ENCODE measurements around the gene IL31RA. TPM values are rescaled to one million over a fixed set of nuclear protein-coding genes. Genes with fewer than 3 reads are reported as not detected.
"Not testable (repeated sequence)": the region's sequence is repeated elsewhere in the genome, so short reads cannot be mapped to it uniquely, and the experiment has no call there.

IL31RA gene
- total RNA-seq (under 1 TPM in 5 of 7 donors, not detected in 2; 0.15 to 0.67 (median 0.24) TPM), polyA plus RNA-seq (under 1 TPM; 0.17 to 0.42 TPM)
- long read RNA-seq, donor 1: 0 reads
- long read RNA-seq, donor 2: 0 reads
- long read RNA-seq, donor 3: 0 reads

- intact Hi-C loops (cut with DNase I): no loop called here
- TF ChIP-seq EP300 (IDR thresholded peaks at IDR 0.05): no peak
- TF ChIP-seq CTCF (IDR thresholded peaks at IDR 0.05): no peak
- no peak for TF ChIP-seq POLR2A (IDR thresholded peaks at IDR 0.05)
- no peak for DNase-seq
- Histone ChIP-seq H3K27me3 (no peaks in the 10 kb centered on the region), H3K4me3 (no peak within 1 kb of the TSS), H3K27ac (no peak within 1 kb of the TSS), H3K4me1 (ENCODE audit: insufficient read depth) (no peaks in the 10 kb centered on the region), H3K9me3 (no peaks in the 10 kb centered on the region), H3K36me3 (no peaks in the 10 kb centered on the region)
- WGBS, 3 donors: 90 to 92% (median 91%) methylated on average over 10 of the region's 10 CpGs
Measured at GRCh38 chr5:55850839-55851674, at the start of gene IL31RA. TSS of gene IL31RA (plus strand) at chr5:55851357. CDS start at chr5:55851571, 214 bp downstream.

GRCh38 chr5:55808814-55809213 is 42.3 kb upstream of the IL31RA start:
- 84 to 91% (median 89%) methylated on average over 7 of the region's 7 CpGs for WGBS, 3 donors

GRCh38 chr5:55815939-55816338 is 35.2 kb upstream of the IL31RA start:
- H3K27ac ChIP-seq; H3K9me3 ChIP-seq; H3K36me3 ChIP-seq; H3K27me3 ChIP-seq; DNase-seq; intact Hi-C loops (cut with DNase I); H3K4me1 ChIP-seq (ENCODE audit: insufficient read depth); H3K4me3 ChIP-seq: not testable (repeated sequence)
- 76 to 90% (median 78%) methylated on average over 4 of the region's 4 CpGs for WGBS, 3 donors

More at GRCh38 chr5:55808814-55809213, 42.3 kb upstream of the IL31RA start:
- H3K27ac ChIP-seq; DNase-seq; H3K27me3 ChIP-seq; H3K36me3 ChIP-seq; H3K4me3 ChIP-seq; intact Hi-C loops (cut with DNase I); H3K9me3 ChIP-seq; H3K4me1 ChIP-seq (ENCODE audit: insufficient read depth): not testable (repeated sequence)

GRCh38 chr5:55816342-55816741 is 34.8 kb upstream of the IL31RA start:
- intact Hi-C loops (cut with DNase I): no loop called here

GRCh38 chr5:55817030-55817429 is 34.1 kb upstream of the IL31RA start:
- no peaks in the 10 kb centered on the region for H3K9me3 ChIP-seq
- H3K36me3 ChIP-seq: no peaks in the 10 kb centered on the region
- DNase-seq: no peak
- intact Hi-C loops (cut with DNase I): no loop called here
- peaks cover 4% of the 10 kb centered on the region for H3K4me1 ChIP-seq (ENCODE audit: insufficient read depth)
- TF ChIP-seq CTCF (IDR thresholded peaks at IDR 0.05): no peak
- no peak for TF ChIP-seq POLR2A (IDR thresholded peaks at IDR 0.05)
- TF ChIP-seq EP300 (IDR thresholded peaks at IDR 0.05): no peak
- no peak overlapping the region for H3K27ac ChIP-seq
- H3K27me3 ChIP-seq: no peaks in the 10 kb centered on the region
- WGBS, 3 donors: 69 to 87% (median 75%) methylated on average over 2 of the region's 2 CpGs
- H3K4me3 ChIP-seq: no peak overlapping the region

More at GRCh38 chr5:55816342-55816741, 34.8 kb upstream of the IL31RA start:
- Histone ChIP-seq H3K4me1 (ENCODE audit: insufficient read depth) (no peaks in the 10 kb centered on the region), H3K9me3 (no peaks in the 10 kb centered on the region), H3K27me3 (no peaks in the 10 kb centered on the region), H3K36me3 (no peaks in the 10 kb centered on the region), H3K27ac (no peak overlapping the region), H3K4me3 (no peak overlapping the region)
- no peak for TF ChIP-seq CTCF (IDR thresholded peaks at IDR 0.05)
- no peak for TF ChIP-seq EP300 (IDR thresholded peaks at IDR 0.05)
- no peak for TF ChIP-seq POLR2A (IDR thresholded peaks at IDR 0.05)
- no peak for DNase-seq
